Right atrium auricular region (tissue), 2 donors: ENCODE results near the gene TIAM1. TPM values are rescaled to one million over a fixed set of nuclear protein-coding genes. Genes with fewer than 3 reads are reported as not detected.

ENCODE experiments used
- DNase-seq: peaks from one replicate; pipeline ENCODE4 v3.0.0-alpha.2; 2019; ENCODE audit warnings: low spot score
- H3K27ac ChIP-seq, 2 donors: fragments of 200-600 bp; sonication (generic); 1 replicate in 1 of 2; 2 replicates in 1 of 2; pipeline ENCODE4 v1.5.1; 2016 to 2019
- H3K27me3 ChIP-seq, 2 donors: fragments of 200-600 bp; sonication (generic); one replicate each; pipeline versions ENCODE4 v1.5.1 to v1.6.0; 2017 to 2019
- H3K36me3 ChIP-seq: fragments of 200-600 bp; sonication (generic); one replicate; pipeline ENCODE4 v1.5.1; 2016
- H3K4me1 ChIP-seq, 2 donors: fragments of 200-600 bp; sonication (generic); one replicate each; pipeline versions ENCODE4 v1.5.1 to v1.6.0; 2017 to 2019
- H3K4me3 ChIP-seq, 2 donors: fragments of 200-600 bp; sonication (generic); 1 replicate in 1 of 2; 2 replicates in 1 of 2; pipeline ENCODE4 v1.5.1; 2017 to 2019; ENCODE audit warnings: mild to moderate bottlenecking in 1 of 2, moderate library complexity in 1 of 2
- H3K9me3 ChIP-seq, 2 donors: fragments of 200-600 bp; sonication (generic); one replicate each; pipeline ENCODE4 v1.5.1; 2019
- total RNA-seq, 2 donors: library from RNA; depleted of rRNA; stranded (reverse); fragments of >200 nt; gene quantifications; one replicate each; pipeline ENCODE4 v1.1.0, GENCODE V29; 2016
- TF ChIP-seq, protein P1 (sequence below), 2 donors: fragments of 200-600 bp; sonication (generic); IDR thresholded peaks; one replicate each; pipeline ENCODE4 v1.5.1; 2019; ENCODE audit warnings: antibody characterized with exemption in 2 of 2

The TIAM1 gene
- total RNA-seq, 2 donors from 2014 or later: 2.5 to 4.1 TPM

- Histone ChIP-seq H3K9me3 (no peaks in the 10 kb centered on the region), H3K4me3 (no peak overlapping the region), H3K27ac (no peak overlapping the region), H3K36me3 (no peaks in the 10 kb centered on the region), H3K27me3 (no peaks in the 10 kb centered on the region), H3K4me1 (no peaks in the 10 kb centered on the region)
- TF ChIP-seq, protein P1, sequence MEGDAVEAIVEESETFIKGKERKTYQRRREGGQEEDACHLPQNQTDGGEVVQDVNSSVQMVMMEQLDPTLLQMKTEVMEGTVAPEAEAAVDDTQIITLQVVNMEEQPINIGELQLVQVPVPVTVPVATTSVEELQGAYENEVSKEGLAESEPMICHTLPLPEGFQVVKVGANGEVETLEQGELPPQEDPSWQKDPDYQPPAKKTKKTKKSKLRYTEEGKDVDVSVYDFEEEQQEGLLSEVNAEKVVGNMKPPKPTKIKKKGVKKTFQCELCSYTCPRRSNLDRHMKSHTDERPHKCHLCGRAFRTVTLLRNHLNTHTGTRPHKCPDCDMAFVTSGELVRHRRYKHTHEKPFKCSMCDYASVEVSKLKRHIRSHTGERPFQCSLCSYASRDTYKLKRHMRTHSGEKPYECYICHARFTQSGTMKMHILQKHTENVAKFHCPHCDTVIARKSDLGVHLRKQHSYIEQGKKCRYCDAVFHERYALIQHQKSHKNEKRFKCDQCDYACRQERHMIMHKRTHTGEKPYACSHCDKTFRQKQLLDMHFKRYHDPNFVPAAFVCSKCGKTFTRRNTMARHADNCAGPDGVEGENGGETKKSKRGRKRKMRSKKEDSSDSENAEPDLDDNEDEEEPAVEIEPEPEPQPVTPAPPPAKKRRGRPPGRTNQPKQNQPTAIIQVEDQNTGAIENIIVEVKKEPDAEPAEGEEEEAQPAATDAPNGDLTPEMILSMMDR (IDR thresholded peaks at IDR 0.05): no peak
- DNase-seq: no peak
Observed at GRCh38 chr21:31143036-31143435, 201.0 kb downstream of the TIAM1 start.

GRCh38 chr21:31142600-31142999 is 201.5 kb downstream of the TIAM1 start:
- H3K4me1 ChIP-seq: no peaks in the 10 kb centered on the region
- H3K27me3 ChIP-seq: no peaks in the 10 kb centered on the region
- no peaks in the 10 kb centered on the region for H3K36me3 ChIP-seq
- TF ChIP-seq, protein P1 (IDR thresholded peaks at IDR 0.05): no peak
- DNase-seq: no peak
- no peak overlapping the region for H3K27ac ChIP-seq
- H3K4me3 ChIP-seq: no peak overlapping the region
- H3K9me3 ChIP-seq: no peaks in the 10 kb centered on the region

GRCh38 chr21:31141389-31142000 is 202.6 kb downstream of the TIAM1 start:
- no peak overlapping the region for H3K4me3 ChIP-seq
- no peaks in the 10 kb centered on the region for H3K9me3 ChIP-seq
- no peak for DNase-seq
- H3K36me3 ChIP-seq: no peaks in the 10 kb centered on the region
- H3K4me1 ChIP-seq: no peaks in the 10 kb centered on the region
- H3K27me3 ChIP-seq: no peaks in the 10 kb centered on the region
- no peak overlapping the region for H3K27ac ChIP-seq
- TF ChIP-seq, protein P1 (IDR thresholded peaks at IDR 0.05): no peak

- TF ChIP-seq, protein P1 (IDR thresholded peaks at IDR 0.05): no peak
- no peak for DNase-seq
- H3K36me3 ChIP-seq: no peaks in the 10 kb centered on the region
- no peaks in the 10 kb centered on the region for H3K4me1 ChIP-seq
- no peak overlapping the region for H3K4me3 ChIP-seq
- no peaks in the 10 kb centered on the region for H3K27me3 ChIP-seq
- H3K9me3 ChIP-seq: no peaks in the 10 kb centered on the region
- H3K27ac ChIP-seq: no peak overlapping the region
Observed at GRCh38 chr21:31140676-31141075, 203.4 kb downstream of the TIAM1 start.

GRCh38 chr21:31140025-31140424 is 204.0 kb downstream of the TIAM1 start:
- Histone ChIP-seq H3K36me3 (no peaks in the 10 kb centered on the region), H3K27ac (no peak overlapping the region), H3K27me3 (no peaks in the 10 kb centered on the region), H3K9me3 (no peaks in the 10 kb centered on the region), H3K4me3 (no peak overlapping the region), H3K4me1 (no peaks in the 10 kb centered on the region)
- TF ChIP-seq, protein P1 (IDR thresholded peaks at IDR 0.05): no peak
- DNase-seq: no peak

GRCh38 chr21:31137960-31138359 is 206.1 kb downstream of the TIAM1 start:
- H3K9me3 ChIP-seq: no peaks in the 10 kb centered on the region
- no peak for DNase-seq
- no peak overlapping the region for H3K27ac ChIP-seq
- no peak overlapping the region for H3K4me3 ChIP-seq
- no peaks in the 10 kb centered on the region for H3K27me3 ChIP-seq
- TF ChIP-seq, protein P1 (IDR thresholded peaks at IDR 0.05): no peak
- H3K36me3 ChIP-seq: no peaks in the 10 kb centered on the region
- H3K4me1 ChIP-seq: no peaks in the 10 kb centered on the region
